Mammary epithelial cell (primary cell): ENCODE results near the gene CYTH3.

Source experiments
- EZH2 ChIP-seq: IDR thresholded peaks from 2 replicates; pipeline ENCODE4 v1.6.1; 2012; ENCODE audit warnings: low read length, inconsistent platforms, borderline replicate concordance
- TF ChIP-seq, protein P1 (sequence below), 2 donors: IDR thresholded peaks in 1 of 2; conservative IDR thresholded peaks in 1 of 2; 2 replicates each; pipeline ENCODE4 v1.5.1; 2011 to 2012; ENCODE audit warnings: inconsistent platforms in 2 of 2, low read length in 2 of 2, mild to moderate bottlenecking in 2 of 2, control low read depth in 1 of 2, low read depth in 1 of 2; ENCODE audit not compliant: insufficient read depth in 1 of 2; ENCODE audit errors: extremely low read depth in 1 of 2

DNA sequence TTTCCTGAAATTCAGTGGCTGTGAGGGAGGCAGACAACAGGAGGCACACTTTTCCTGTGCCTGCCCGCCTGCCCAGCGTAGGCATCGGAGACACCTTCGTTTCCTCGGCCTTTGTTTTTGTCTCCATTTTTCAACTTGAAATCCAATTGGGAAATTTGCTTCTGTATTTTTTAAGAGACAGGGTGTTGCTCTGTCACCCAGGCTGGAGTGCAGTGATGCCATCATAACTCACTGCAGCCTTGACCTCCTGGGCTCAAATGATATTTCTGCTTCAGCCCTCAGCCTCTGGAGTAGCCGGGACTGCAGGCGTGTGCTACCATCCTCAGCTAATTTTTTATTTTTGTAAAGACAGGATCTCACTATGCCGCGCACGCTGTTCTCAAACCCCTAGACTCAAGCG, 116.8 kb downstream of the CYTH3 start:
- TF ChIP-seq, protein P1, sequence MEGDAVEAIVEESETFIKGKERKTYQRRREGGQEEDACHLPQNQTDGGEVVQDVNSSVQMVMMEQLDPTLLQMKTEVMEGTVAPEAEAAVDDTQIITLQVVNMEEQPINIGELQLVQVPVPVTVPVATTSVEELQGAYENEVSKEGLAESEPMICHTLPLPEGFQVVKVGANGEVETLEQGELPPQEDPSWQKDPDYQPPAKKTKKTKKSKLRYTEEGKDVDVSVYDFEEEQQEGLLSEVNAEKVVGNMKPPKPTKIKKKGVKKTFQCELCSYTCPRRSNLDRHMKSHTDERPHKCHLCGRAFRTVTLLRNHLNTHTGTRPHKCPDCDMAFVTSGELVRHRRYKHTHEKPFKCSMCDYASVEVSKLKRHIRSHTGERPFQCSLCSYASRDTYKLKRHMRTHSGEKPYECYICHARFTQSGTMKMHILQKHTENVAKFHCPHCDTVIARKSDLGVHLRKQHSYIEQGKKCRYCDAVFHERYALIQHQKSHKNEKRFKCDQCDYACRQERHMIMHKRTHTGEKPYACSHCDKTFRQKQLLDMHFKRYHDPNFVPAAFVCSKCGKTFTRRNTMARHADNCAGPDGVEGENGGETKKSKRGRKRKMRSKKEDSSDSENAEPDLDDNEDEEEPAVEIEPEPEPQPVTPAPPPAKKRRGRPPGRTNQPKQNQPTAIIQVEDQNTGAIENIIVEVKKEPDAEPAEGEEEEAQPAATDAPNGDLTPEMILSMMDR (conservative IDR thresholded peaks at IDR 0.05 in 1 of 2, IDR thresholded peaks at IDR 0.05 in 1 of 2; ENCODE audit: extremely low read depth in 1 of 2, insufficient read depth in 1 of 2, low read depth in 1 of 2, low read length in 2 of 2), result no peak
- no peak for TF ChIP-seq EZH2
